Endothelial cell (in vitro differentiated cells): ENCODE measurements around the gene PID1. TPM values are rescaled to one million over a fixed set of nuclear protein-coding genes. Genes with fewer than 3 reads are reported as not detected.

Experiments used
- DNase-seq: peaks from one replicate; pipeline ENCODE4 v3.0.0; 2021; ENCODE audit warnings: low spot score
- H3K27ac Mint-ChIP-seq: one replicate; pipeline ENCODE4 v1.8.0; 2021; ENCODE audit warnings: mixed read lengths, inconsistent platforms; ENCODE audit not compliant: unreplicated experiment
- H3K27me3 Mint-ChIP-seq: one replicate; pipeline ENCODE4 v1.8.0; 2021; ENCODE audit warnings: mild to moderate bottlenecking, moderate library complexity, mixed read lengths, inconsistent platforms; ENCODE audit not compliant: unreplicated experiment
- H3K36me3 Mint-ChIP-seq: one replicate; pipeline ENCODE4 v1.8.0; 2021; ENCODE audit warnings: mild to moderate bottlenecking, low read depth, mixed read lengths, inconsistent platforms; ENCODE audit not compliant: unreplicated experiment
- H3K4me1 Mint-ChIP-seq: one replicate; pipeline ENCODE4 v1.8.0; 2021; ENCODE audit warnings: mild to moderate bottlenecking, mixed read lengths, inconsistent platforms; ENCODE audit not compliant: unreplicated experiment
- H3K4me3 Mint-ChIP-seq: one replicate; pipeline ENCODE4 v1.8.0; 2021; ENCODE audit warnings: mild to moderate bottlenecking, mixed read lengths, inconsistent platforms; ENCODE audit not compliant: unreplicated experiment
- H3K9me3 Mint-ChIP-seq: one replicate; pipeline ENCODE4 v1.8.0; 2021; ENCODE audit warnings: mixed read lengths, inconsistent platforms; ENCODE audit not compliant: unreplicated experiment
- long read RNA-seq: library from polyadenylated mRNA; unstranded; transcript quantifications from one replicate; pipeline ENCODE4 v2.0.0, GENCODE V29; 2020; ENCODE audit not compliant: unreplicated experiment
- total RNA-seq: library from RNA; stranded (reverse); fragmentation: NEBNext Ultra II Directional; extraction: Animal tissue kit (Norgen Biotek cat#: 25700); gene quantifications from one replicate; pipeline ENCODE4 v1.2.1, GENCODE V29; 2021; ENCODE audit not compliant: unreplicated experiment
- TF ChIP-seq, protein P1 (sequence below): fragments of 200-600 bp; sonication (generic); IDR thresholded peaks from one replicate; pipeline ENCODE4 v1.5.0; 2021; ENCODE audit warnings: antibody characterized with exemption; ENCODE audit not compliant: unreplicated experiment

Gene PID1, protein sequence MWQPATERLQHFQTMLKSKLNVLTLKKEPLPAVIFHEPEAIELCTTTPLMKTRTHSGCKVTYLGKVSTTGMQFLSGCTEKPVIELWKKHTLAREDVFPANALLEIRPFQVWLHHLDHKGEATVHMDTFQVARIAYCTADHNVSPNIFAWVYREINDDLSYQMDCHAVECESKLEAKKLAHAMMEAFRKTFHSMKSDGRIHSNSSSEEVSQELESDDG
- not detected for total RNA-seq
- long read RNA-seq = 0 reads

DNA sequence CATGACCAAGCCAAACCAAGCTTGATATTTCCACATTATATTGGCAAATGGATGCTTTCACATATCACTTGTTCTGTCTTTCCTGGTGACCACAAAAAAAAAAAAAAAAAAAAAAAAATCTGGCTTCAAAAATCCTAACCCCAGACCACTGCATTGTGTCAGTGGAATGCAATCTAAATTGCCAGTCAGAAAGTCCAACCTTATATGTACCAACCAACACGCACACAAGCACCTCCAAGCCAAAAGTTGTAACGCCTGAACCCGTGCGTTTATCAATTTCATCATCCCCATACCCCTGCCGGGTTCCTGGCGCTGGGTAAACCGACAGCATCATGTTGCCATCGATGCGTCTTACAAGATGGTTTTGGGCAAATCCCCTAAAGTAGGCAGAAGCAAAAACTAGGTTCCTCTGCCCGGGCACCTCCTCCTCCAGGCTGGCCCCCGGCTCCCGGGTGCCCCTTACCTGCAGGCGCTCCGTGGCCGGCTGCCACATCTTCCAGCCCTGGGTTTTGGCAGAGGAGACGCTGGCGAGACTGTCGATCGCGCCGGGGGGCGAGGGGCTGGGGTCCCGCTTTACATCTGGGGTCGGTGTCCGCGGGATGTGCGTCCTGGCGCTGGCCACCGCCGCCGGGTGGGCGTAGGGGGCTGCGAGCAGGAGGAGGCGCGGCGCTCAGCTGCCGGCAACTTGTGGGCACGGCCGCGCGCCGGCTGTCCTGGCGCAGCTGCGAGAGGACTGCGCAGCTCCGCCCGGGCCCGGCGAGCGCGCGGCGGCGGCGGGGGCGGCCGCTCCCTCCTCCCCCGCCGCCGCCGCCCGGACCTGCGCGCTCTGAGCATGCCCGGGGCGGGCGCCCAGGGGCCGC lies at the start of gene PID1:
PID1 (minus strand) TSS at position 737 of the 860 bp plus-strand sequence; CDS start at position 493, 244 bp downstream.
- Mint-ChIP-seq H3K36me3 (no peaks in the 10 kb centered on the region), H3K9me3 (no peaks in the 10 kb centered on the region), H3K27me3 (peaks cover 3% of the 10 kb centered on the region), H3K4me3 (peak within 1 kb of the TSS; percentile 59), H3K4me1 (no peaks in the 10 kb centered on the region), H3K27ac (peak within 1 kb of the TSS; percentile 12)
- TF ChIP-seq, protein P1, sequence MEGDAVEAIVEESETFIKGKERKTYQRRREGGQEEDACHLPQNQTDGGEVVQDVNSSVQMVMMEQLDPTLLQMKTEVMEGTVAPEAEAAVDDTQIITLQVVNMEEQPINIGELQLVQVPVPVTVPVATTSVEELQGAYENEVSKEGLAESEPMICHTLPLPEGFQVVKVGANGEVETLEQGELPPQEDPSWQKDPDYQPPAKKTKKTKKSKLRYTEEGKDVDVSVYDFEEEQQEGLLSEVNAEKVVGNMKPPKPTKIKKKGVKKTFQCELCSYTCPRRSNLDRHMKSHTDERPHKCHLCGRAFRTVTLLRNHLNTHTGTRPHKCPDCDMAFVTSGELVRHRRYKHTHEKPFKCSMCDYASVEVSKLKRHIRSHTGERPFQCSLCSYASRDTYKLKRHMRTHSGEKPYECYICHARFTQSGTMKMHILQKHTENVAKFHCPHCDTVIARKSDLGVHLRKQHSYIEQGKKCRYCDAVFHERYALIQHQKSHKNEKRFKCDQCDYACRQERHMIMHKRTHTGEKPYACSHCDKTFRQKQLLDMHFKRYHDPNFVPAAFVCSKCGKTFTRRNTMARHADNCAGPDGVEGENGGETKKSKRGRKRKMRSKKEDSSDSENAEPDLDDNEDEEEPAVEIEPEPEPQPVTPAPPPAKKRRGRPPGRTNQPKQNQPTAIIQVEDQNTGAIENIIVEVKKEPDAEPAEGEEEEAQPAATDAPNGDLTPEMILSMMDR = no peak
- DNase-seq = peak; percentile 28

DNA sequence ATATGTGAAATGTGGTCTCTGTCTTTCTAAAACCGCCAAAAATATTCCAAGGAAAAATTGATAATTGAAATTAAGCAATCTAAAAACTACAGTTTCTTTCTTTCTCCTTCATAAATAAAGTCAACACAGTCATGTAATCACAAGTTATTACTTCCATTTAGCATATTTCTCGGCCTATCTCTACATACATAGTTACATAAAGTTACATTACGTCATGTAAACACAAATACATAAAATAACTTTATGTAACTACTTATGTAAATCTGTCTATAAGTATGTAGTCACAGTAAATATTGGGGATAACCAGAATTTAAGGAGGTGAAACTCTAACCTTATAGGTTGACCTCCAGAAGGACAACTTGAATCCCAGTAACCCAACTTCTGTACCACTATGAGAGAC lies 48.5 kb upstream of the PID1 start:
- no peaks in the 10 kb centered on the region for H3K4me1 Mint-ChIP-seq
- H3K4me3 Mint-ChIP-seq = no peak overlapping the region
- TF ChIP-seq, protein P1 = no peak
- no peak overlapping the region for H3K27ac Mint-ChIP-seq
- H3K9me3 Mint-ChIP-seq = no peaks in the 10 kb centered on the region
- no peaks in the 10 kb centered on the region for H3K36me3 Mint-ChIP-seq
- no peak for DNase-seq
- H3K27me3 Mint-ChIP-seq = no peaks in the 10 kb centered on the region

DNA sequence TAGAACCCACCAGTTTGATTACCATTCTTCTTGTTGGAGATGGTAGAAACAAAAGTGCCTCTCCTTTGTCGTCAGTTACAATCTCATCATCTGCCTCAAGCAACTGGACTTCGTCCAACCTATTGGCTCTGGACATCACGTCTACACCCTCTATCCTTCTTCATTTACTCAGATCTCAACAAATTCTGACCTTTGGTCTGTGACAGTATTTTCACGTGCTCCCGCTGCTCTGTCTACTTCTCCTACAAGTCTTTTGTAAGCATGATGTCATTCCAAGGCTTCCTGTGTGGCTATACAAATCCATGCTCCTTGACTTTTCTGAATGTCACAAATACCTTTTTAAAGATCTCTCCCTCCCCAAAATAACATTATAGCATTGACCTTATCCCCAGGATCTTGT lies 43.0 kb upstream of the PID1 start:
- Mint-ChIP-seq H3K36me3 (no peaks in the 10 kb centered on the region), H3K27me3 (peaks cover 2% of the 10 kb centered on the region), H3K9me3 (no peaks in the 10 kb centered on the region), H3K27ac (no peak overlapping the region), H3K4me3 (no peak overlapping the region), H3K4me1 (no peaks in the 10 kb centered on the region)
- TF ChIP-seq, protein P1 = no peak
- DNase-seq = no peak

DNA sequence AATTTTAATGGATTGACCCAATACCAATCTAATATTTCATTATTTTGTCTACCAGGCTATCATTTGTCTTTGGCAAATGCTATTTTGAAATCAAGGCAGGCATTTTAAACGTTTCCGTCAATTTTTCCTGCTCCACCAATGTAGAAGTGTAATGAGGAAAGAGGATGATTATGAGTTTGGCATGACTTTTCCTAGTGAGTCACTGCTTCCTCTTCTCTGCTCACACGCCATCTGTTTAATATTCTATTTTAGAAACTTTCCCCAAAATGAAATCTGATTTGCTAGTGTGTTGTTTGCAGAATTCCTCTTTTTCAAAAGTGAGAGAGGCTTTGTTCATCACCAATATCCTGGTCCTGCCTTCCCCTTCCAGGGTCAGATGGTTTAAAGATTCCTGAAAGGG lies 42.5 kb upstream of the PID1 start:
- no peak for DNase-seq
- Mint-ChIP-seq H3K9me3 (no peaks in the 10 kb centered on the region), H3K36me3 (no peaks in the 10 kb centered on the region), H3K27me3 (peaks cover 2% of the 10 kb centered on the region), H3K4me3 (no peak overlapping the region), H3K27ac (no peak overlapping the region), H3K4me1 (no peaks in the 10 kb centered on the region)
- TF ChIP-seq, protein P1 = no peak

DNA sequence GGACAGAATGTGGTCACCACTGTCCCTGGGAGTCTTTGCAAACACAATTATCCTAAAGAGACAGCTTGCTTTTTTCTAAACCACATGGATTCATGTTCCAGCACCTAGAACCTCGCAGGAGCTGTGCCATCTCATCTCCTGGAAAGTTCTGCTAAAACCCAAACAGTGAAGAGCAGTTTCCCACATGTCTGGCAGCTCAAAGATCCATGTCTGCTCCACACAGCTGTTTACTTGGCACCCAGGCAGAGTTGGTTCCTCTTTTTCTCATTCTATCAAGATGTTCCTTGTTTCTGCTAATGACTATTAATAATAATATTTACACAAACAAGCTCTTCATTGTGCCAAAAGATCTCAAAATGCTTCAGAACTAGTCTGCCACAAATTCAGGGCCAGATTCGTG lies 30.1 kb upstream of the PID1 start:
- no peaks in the 10 kb centered on the region for H3K9me3 Mint-ChIP-seq
- no peaks in the 10 kb centered on the region for H3K27me3 Mint-ChIP-seq
- H3K36me3 Mint-ChIP-seq = no peaks in the 10 kb centered on the region
- DNase-seq = no peak
- H3K4me3 Mint-ChIP-seq = no peak overlapping the region
- H3K4me1 Mint-ChIP-seq = no peaks in the 10 kb centered on the region
- TF ChIP-seq, protein P1 = no peak
- no peak overlapping the region for H3K27ac Mint-ChIP-seq
